Measurements from ENCODE around the gene CBLL1.

Gene CBLL1

GRCh38 chr7:107743567-107744344, at the start of gene CBLL1:
CBLL1 (plus strand) TSS chr7:107744142; CDS start chr7:107744164, 22 bp downstream.
- DNase-seq = peak; percentile 91

- peak; percentile 38 for DNase-seq
These were observed 49.6 kb upstream of the CBLL1 start for GRCh38 chr7:107694386-107694785.

GRCh38 chr7:107696330-107696946, 47.5 kb upstream of the CBLL1 start:
- no peak for DNase-seq

- DNase-seq = peak; percentile 96
These were observed 46.5 kb upstream of the CBLL1 start for GRCh38 chr7:107697321-107698049.

- DNase-seq = no peak
These were observed 43.4 kb upstream of the CBLL1 start for GRCh38 chr7:107700570-107700969.

- DNase-seq = no peak
These were observed 42.8 kb upstream of the CBLL1 start for GRCh38 chr7:107701191-107701590.

GRCh38 chr7:107703219-107703618, 40.7 kb upstream of the CBLL1 start:
- DNase-seq = no peak

GRCh38 chr7:107703872-107704271, 40.1 kb upstream of the CBLL1 start:
- DNase-seq = no peak

GRCh38 chr7:107708956-107709355, 35.0 kb upstream of the CBLL1 start:
- DNase-seq = no peak

GRCh38 chr7:107711301-107711700, 32.6 kb upstream of the CBLL1 start:
- DNase-seq = no peak

- no peak for DNase-seq
These were observed 31.9 kb upstream of the CBLL1 start for GRCh38 chr7:107712025-107712424.

GRCh38 chr7:107712896-107713295, 31.0 kb upstream of the CBLL1 start:
- no peak for DNase-seq

- DNase-seq = no peak
These were observed 28.4 kb upstream of the CBLL1 start for GRCh38 chr7:107715531-107715930.

GRCh38 chr7:107718456-107719193, 25.3 kb upstream of the CBLL1 start:
- DNase-seq = no peak

- no peak for DNase-seq
These were observed 22.7 kb upstream of the CBLL1 start for GRCh38 chr7:107721286-107721685.

GRCh38 chr7:107723255-107723654, 20.7 kb upstream of the CBLL1 start:
- no peak for DNase-seq

GRCh38 chr7:107725138-107725740, 18.7 kb upstream of the CBLL1 start:
- DNase-seq = peak; percentile 51

- DNase-seq = no peak
These were observed 17.4 kb upstream of the CBLL1 start for GRCh38 chr7:107726356-107727130.

GRCh38 chr7:107728276-107728675, 15.7 kb upstream of the CBLL1 start:
- no peak for DNase-seq

GRCh38 chr7:107742678-107743566, 1.0 kb upstream of the CBLL1 start:
- peak; percentile 64 for DNase-seq

GRCh38 chr7:107744345-107744750, 406 bp downstream of the CBLL1 start:
- DNase-seq = no peak
